HG02759 (cell line): ENCODE measurements around the gene NPLOC4.
"Not testable (repeated sequence)": the region's sequence is repeated elsewhere in the genome, so short reads cannot be mapped to it uniquely, and the experiment has no call there.

Source experiments
- ATAC-seq: cut with Tn5 transposase; IDR thresholded peaks from one replicate; pipeline ENCODE4 v1.9.1; 2021; ENCODE audit warnings: mild to moderate bottlenecking, moderate library complexity; ENCODE audit not compliant: unreplicated experiment

The NPLOC4 gene

DNA sequence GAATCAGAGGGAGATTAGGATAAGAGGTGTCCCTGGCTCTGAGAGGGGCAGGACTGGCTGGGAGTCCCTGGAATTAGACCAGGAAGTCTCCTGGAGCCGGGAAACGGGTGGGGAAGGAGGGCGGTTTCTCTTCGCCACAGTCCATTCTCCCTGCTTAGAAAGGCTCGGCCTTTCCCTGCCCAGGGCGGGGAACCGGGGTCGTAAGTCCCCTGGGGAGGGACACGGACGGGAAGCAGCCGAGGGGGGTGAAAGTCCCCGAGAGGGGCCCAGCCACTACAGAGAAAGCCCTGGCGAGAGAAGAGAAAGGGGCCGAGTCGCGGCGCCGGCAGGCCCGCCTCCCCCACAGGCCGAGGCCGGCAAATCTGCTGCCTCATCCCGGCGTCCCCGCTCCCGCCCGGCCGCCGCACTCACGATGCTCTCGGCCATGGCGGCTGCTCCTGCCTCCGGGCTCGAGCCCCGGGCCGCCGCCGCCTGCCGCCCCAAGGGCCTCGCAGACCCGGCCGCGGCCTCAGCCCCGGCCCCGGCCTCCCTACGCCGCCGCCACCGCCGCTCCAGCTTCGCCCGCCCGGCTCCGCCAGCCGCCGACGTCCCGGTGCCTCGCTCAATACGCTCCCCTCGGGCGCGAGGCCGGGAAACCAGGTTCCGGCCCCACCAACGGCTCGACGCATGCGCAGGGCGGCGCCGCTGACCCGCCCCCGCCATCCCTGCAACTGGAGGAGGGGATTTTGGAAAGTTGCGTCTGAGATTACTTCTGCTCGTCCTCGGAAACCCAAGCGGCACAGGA, at the start of gene NPLOC4, which contains the start of gene TSPAN10:
NPLOC4 (minus strand) TSS at position 608 of the 784 bp plus-strand sequence; CDS start at position 426, 182 bp downstream.
TSPAN10 (plus strand) TSS at position 692 of the 784 bp plus-strand sequence. CDS start 5,217 bp downstream, outside the sequence.
- peak; percentile 83 for ATAC-seq

- no peak for ATAC-seq
Observed at GRCh38 chr17:81686614-81687013, 49.7 kb upstream of the NPLOC4 start.

GRCh38 chr17:81685108-81685507, 48.2 kb upstream of the NPLOC4 start:
- ATAC-seq: no peak

DNA sequence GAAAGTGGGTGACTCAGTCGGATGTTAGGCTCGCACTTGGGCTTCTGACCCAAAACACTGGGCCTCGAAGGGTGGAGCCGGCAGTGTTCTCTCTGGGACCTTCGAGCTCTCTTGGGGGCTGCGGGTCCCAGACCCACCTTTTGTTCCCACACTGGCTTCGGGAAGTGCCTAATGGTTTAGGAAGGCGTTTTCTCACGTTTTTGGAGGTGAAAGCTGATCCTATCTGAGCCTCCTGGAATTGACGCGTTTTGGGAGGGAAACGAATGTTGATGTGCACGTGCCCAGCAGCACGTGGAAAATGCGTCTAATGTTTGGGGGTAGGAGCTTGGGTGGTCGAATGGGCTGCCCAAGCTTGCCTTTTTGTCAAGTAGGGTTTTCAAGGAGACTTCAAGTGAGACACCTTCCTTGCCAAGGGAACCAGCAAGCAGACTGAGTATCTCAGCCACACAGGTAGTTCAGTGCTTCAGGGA, 47.6 kb upstream of the NPLOC4 start:
- no peak for ATAC-seq

DNA sequence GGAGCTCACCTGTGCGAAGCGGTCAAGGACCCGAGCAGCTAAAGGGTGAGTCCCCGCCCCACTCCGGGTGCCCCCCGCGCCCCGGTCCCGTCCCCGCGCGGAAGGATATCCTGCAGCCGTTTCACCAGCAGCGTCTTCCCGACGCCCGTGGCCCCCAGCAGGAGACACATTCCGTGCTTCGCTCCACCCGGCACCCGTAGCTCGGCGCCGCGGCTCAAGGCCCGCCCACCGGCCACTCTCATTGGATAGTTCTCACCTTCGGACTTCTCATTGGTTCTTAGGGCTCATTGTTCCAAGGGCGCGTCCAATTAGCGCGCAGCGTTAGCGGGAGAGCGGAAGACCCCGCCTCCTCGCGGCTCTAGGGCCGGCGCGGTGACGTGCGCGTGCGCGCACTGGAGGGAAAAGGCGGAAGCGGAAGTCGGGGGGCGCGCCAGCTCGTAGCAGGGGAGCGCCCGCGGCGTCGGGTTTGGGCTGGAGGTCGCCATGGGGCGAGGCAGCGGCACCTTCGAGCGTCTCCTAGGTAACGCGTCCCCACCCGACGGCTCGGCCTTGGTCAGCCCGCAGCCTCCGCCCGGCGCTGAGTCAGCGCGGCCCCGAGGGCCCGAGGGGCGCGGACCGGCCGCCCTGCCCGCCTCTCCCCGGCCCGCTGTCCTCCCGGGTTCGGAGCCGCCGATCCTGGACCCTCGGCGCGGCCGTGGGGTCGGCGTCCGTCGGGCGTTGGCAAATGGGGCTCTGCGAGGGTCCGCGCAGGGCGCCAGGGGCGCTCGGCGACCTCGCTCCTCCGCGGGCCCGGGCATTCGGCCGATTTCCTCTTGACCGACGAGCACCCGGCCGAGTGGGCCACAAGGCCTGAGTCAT, 46.9 kb upstream of the NPLOC4 start, which contains the start of the genes ARL16 and HGS:
ARL16 (minus strand) TSS at position 214 of the 858 bp plus-strand sequence; CDS start at position 170, 44 bp downstream.
HGS (plus strand) TSS at position 428 of the 858 bp plus-strand sequence; CDS start at position 484, 56 bp downstream.
- ATAC-seq: peak; percentile 88

DNA sequence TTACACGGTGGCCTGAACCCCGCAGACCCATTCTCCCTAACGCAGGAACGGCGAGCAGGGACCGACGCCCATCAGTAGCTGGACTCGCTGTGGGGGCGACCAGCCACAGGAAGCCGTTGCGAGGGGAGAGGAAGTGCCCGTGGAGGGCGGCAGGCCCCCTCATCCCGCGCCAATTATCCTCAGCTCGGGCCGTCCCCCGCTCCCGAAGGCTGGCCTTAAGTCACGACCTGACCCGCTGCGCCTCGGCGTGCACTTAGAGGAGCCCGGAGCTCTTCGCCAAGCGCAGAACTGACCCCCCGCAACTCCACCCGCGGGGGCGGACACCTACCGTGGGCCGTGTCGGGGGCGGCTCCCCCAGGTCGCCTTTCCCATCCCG, 46.3 kb upstream of the NPLOC4 start:
- peak; percentile 3 for ATAC-seq

- no peak for ATAC-seq
Observed at GRCh38 chr17:81682565-81683207, 45.8 kb upstream of the NPLOC4 start.

DNA sequence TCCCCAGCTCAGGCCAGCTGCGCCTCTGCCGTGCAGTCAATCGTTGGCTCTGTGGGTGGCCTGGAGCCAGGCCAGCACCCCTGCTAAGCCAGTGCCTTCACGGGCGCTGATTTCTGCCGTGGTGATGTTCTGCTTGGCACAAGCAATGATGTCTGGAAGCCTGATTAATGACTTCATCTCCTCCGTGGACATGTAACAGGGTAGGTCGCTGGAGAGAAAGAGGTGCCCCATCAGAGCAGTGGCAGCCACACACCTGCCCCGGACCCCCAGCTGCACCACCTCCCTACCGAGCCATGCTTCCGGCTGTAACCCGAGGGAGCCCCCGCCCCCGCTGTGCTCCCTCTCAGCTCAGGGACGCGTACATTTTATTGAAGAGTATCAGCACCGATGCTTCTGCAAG, 44.8 kb upstream of the NPLOC4 start:
- no peak for ATAC-seq

GRCh38 chr17:81680150-81680549, 43.2 kb upstream of the NPLOC4 start:
- no peak for ATAC-seq

DNA sequence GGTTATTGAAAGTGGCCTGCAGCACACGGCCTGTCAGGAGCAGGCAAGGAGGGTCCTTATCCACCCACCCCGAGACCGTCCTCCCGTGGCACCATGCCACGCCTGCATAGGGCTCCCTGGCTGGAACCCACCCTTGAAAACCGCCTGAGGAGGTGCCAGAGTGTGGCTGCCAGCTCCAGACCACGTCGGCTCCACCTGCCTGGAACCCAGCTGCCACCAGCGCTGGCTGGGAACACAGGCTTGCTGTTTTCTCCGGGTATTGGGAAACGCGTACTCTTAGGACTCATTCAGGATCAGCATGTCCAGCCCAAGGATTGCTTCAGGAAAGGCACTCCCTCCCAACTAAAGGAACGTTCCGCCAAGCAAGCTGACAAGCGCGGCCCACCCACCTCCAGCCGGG, 40.0 kb upstream of the NPLOC4 start:
- no peak for ATAC-seq

GRCh38 chr17:81675515-81676221, 38.8 kb upstream of the NPLOC4 start:
- not testable (repeated sequence) for ATAC-seq

GRCh38 chr17:81673561-81674258, 36.8 kb upstream of the NPLOC4 start:
- no peak for ATAC-seq

DNA sequence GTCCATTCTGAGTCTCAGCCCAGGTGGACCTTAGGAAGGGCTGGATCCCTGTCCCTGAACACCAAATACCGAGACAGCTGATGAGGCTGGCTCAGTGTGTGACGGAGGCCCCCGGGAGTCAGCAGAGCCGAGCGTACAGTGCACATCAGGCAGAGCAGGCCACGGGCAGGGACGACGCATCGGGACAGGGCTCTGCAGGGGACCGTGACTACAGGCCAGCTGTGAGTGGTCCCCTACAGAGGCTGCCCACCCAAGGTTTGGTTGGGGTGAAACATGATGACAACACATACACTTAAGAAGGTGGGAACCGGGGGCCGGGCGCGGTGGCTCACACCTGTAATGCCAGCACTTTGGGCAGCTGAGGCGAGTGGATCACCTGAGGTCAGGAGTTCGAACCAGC, 36.0 kb upstream of the NPLOC4 start:
- no peak for ATAC-seq

- ATAC-seq: no peak
Observed at GRCh38 chr17:81672504-81672903, 35.6 kb upstream of the NPLOC4 start.

DNA sequence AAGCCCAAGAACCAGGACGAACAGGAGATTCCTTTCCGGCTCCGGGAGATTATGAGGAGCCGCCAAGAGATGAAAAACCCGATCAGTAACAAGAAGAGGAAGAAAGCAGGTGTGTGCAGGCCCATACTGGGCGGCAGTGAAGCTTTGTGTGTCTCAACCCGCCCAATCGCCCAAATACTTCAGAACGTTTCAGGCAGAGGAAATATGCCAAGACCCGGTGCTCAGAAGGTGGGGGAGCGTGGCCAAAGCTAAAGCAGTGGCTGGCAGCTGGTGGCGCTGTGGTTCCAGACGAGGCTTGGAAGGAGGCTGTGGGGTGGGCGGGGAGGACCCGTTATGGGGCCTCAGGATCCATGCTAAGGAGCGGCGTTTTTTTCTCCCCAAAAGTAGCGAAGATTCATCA, 30.8 kb upstream of the NPLOC4 start:
- no peak for ATAC-seq

- ATAC-seq: peak; percentile 94
Observed at GRCh38 chr17:81666342-81667191, 29.7 kb upstream of the NPLOC4 start, which contains the start of the genes CCDC137 and OXLD1. Gene CCDC137 (plus strand): TSS chr17:81666737. CDS start chr17:81666767, 30 bp downstream. Gene OXLD1 (minus strand): TSS chr17:81666605. CDS start chr17:81666577, 28 bp downstream.

- ATAC-seq: no peak
Observed at GRCh38 chr17:81666092-81666341, 29.1 kb upstream of the NPLOC4 start.

DNA sequence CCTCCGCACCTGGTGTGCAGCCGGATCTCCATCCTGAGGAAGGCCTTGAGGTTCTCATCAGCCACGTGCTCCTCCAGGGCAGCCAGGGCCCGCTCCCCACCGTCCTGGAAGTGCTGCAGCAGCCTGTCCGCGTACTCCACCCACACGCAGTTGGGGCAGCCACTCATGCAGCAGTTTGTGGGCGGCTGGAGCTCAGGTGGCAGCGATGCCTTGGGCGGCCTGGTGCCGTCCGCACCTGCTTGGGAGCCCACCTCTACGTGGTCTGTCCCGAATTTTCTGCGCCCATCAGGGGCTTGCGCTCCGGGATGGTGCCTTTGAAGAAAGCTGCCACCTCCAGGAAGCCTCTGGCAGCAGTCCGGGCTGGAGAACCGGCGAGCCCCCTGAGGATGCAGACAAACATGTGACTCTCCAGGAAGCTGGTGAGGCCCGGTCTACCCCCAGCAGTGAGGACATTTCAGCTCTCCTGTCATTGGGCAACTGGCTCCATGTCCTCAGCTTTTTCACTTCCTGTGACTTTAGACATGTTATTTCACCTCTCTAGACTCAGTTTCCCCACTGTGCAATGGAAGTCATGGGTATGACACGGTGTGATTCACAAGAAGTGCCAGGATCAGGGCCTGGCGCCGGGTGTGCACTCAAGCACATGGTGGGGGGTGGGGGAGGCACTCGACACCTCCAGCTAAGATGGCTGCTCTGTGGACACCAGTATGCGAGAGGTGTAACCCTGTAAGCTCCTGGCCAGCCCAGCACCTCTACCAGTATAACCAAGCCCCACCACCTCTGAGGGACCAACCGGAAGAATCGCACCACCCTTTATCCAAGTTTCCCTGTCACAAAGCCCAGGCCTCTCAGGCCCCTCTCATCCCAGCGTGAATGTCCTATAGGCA, 28.5 kb upstream of the NPLOC4 start:
- peak; percentile 2 for ATAC-seq
